ENCODE results near the gene CNOT10.

The CNOT10 gene

GRCh38 chr3:32817558-32818228 lies 132.7 kb downstream of the CNOT10 start, which contains the start of gene TRIM71:
TRIM71 (plus strand) TSS chr3:32817997; CDS start chr3:32818081, 84 bp downstream.
- no peak for DNase-seq (ENCODE audit: low read depth in 3 of 3)

- DNase-seq (ENCODE audit: low read depth in 3 of 3) = no peak
Observed at GRCh38 chr3:32818229-32818969, 133.4 kb downstream of the CNOT10 start.

GRCh38 chr3:32818970-32819511 lies 134.1 kb downstream of the CNOT10 start:
- no peak for DNase-seq (ENCODE audit: low read depth in 3 of 3)

GRCh38 chr3:32819551-32820348 lies 134.8 kb downstream of the CNOT10 start:
- DNase-seq (ENCODE audit: low read depth in 3 of 3) = no peak

GRCh38 chr3:32820430-32820829 lies 135.4 kb downstream of the CNOT10 start:
- no peak for DNase-seq (ENCODE audit: low read depth in 3 of 3)

- no peak for DNase-seq (ENCODE audit: low read depth in 3 of 3)
Observed at GRCh38 chr3:32820971-32821685, 136.1 kb downstream of the CNOT10 start.

- no peak for DNase-seq (ENCODE audit: low read depth in 3 of 3)
Observed at GRCh38 chr3:32821686-32822296, 136.8 kb downstream of the CNOT10 start.

GRCh38 chr3:32822609-32823498 lies 137.9 kb downstream of the CNOT10 start:
- no peak for DNase-seq (ENCODE audit: low read depth in 3 of 3)
